OCI-LY7 (cell line): ENCODE results near the gene FEN1. TPM values are rescaled to one million over a fixed set of nuclear protein-coding genes. Genes with fewer than 3 reads are reported as not detected.

Experiments used
- BruUV-seq: library from RNA; stranded (reverse); fragments of 400-500 nt; replicated peaks from 2 replicates; lab custom pipeline; 2021; lab: Mats Ljungman, UMichigan
- CTCF ChIA-PET: fragments of 300-600 bp; sonication (Branson Sonifier 250); formaldehyde crosslinking; loops from one replicate; lab custom pipeline; 2022; ENCODE audit warnings: antibody characterized with exemption; ENCODE audit not compliant: unreplicated experiment; lab: Charles Lee
- POLR2A ChIA-PET: fragments of 300-600 bp; sonication (Branson Sonifier 250); formaldehyde crosslinking; loops from one replicate; lab custom pipeline; 2022; ENCODE audit warnings: antibody characterized with exemption; lab: Charles Lee
- DNase-seq: peaks from one replicate; pipeline ENCODE4 v3.0.0-alpha.2; 2015; ENCODE audit warnings: low spot score
- H2AFZ ChIP-seq: fragments of 200-600 bp; sonication (generic), shearing (Covaris generic); 2 replicates; pipeline ENCODE4 v1.6.1; 2014; ENCODE audit warnings: mild to moderate bottlenecking, antibody characterized with exemption, low read length, moderate library complexity
- H3K27ac ChIP-seq: fragments of 200-600 bp; sonication (generic); 2 replicates; pipeline ENCODE4 v1.5.1; 2014; ENCODE audit warnings: mixed run types, low read depth, mild to moderate bottlenecking, moderate library complexity, low read length, inconsistent platforms; ENCODE audit not compliant: poor library complexity, severe bottlenecking
- H3K36me3 ChIP-seq: fragments of 200-600 bp; sonication (generic); 2 replicates; pipeline ENCODE4 v1.6.1; 2014; ENCODE audit warnings: mild to moderate bottlenecking, antibody characterized with exemption, low read length, moderate library complexity, mixed read lengths; ENCODE audit not compliant: insufficient read depth
- H3K4me1 ChIP-seq: fragments of 200-600 bp; sonication (generic); 2 replicates; pipeline ENCODE4 v1.5.1; 2014; ENCODE audit warnings: mild to moderate bottlenecking, low read length; ENCODE audit not compliant: insufficient read depth, poor library complexity, severe bottlenecking
- H3K4me2 ChIP-seq: fragments of 200-600 bp; sonication (generic); 2 replicates; pipeline ENCODE4 v1.6.1; 2014; ENCODE audit warnings: mild to moderate bottlenecking, low read length
- H3K4me3 ChIP-seq: fragments of 200-600 bp; sonication (generic); 2 replicates; pipeline ENCODE4 v1.5.1; 2014; ENCODE audit warnings: mild to moderate bottlenecking, low read depth, low read length; ENCODE audit not compliant: poor library complexity, severe bottlenecking
- H3K79me2 ChIP-seq: fragments of 200-600 bp; sonication (generic); 2 replicates; pipeline ENCODE4 v1.6.1; 2016; ENCODE audit warnings: low read depth, mild to moderate bottlenecking, low read length, moderate library complexity, mixed read lengths; ENCODE audit not compliant: insufficient read depth
- H3K9me2 ChIP-seq: fragments of 200-600 bp; sonication (generic); 2 replicates; pipeline ENCODE4 v1.6.1; 2016; ENCODE audit warnings: mild to moderate bottlenecking, low read length, mixed read lengths; ENCODE audit not compliant: insufficient read depth
- H3K9me3 ChIP-seq: fragments of 200-600 bp; sonication (generic); 2 replicates; pipeline ENCODE4 v1.6.1; 2014; ENCODE audit warnings: mild to moderate bottlenecking, mixed run types, low read length, mixed read lengths
- H4K20me1 ChIP-seq: fragments of 200-600 bp; sonication (generic); 2 replicates; pipeline ENCODE4 v1.6.1; 2014; ENCODE audit warnings: mild to moderate bottlenecking, antibody characterized with exemption, low read length, moderate library complexity, mixed read lengths; ENCODE audit not compliant: insufficient read depth
- CTCF ChIP-seq: fragments of 200-600 bp; sonication (generic); conservative IDR thresholded peaks from 2 replicates; pipeline ENCODE4 v1.5.1; 2014; ENCODE audit warnings: mild to moderate bottlenecking, antibody characterized with exemption, low read length, moderate library complexity, mixed read lengths
- EZH2phosphoT487 ChIP-seq: fragments of 200-600 bp; sonication (generic); IDR thresholded peaks from 2 replicates; pipeline ENCODE4 v1.6.1; 2018; ENCODE audit warnings: low read depth, borderline replicate concordance, mild to moderate bottlenecking, mixed run types, antibody characterized with exemption, low read length, moderate library complexity, mixed read lengths
- intact Hi-C: fragments of 100-400 bp; cut with micrococcal nuclease; formaldehyde crosslinking; loops from one replicate; pipeline ENCODE4 v1.10.0; 2022; ENCODE audit not compliant: unreplicated experiment
- total RNA-seq, 2 experiments: library from RNA; depleted of rRNA in 1 of 2; stranded (reverse); fragments of >200 nt in 1 of 2; shearing (Covaris generic) in 1 of 2; gene quantifications; 2 replicates each; pipeline ENCODE4 v1.2.3, GENCODE V29; 2014 to 2022

Gene FEN1
- total RNA-seq, 2 experiments from 2014 or later, result 123 to 153 TPM

- Histone ChIP-seq H3K36me3 (no peaks in the 10 kb centered on the region), H3K27ac (no peak within 1 kb of the TSS), H3K4me1 (no peaks in the 10 kb centered on the region), H3K79me2 (no peaks in the 10 kb centered on the region), H3K4me3 (no peak within 1 kb of the TSS), H2AFZ (no peak within 1 kb of the TSS), H3K9me2 (no peaks in the 10 kb centered on the region), H3K4me2 (peak within 1 kb of the TSS; percentile 54; the same call in 1 of the 2 replicates), H4K20me1 (no peaks in the 10 kb centered on the region), H3K9me3 (no peaks in the 10 kb centered on the region)
- no TSS peak for BruUV-seq
- intact Hi-C loops, result no loop called here
- no peak for DNase-seq
- TF ChIP-seq CTCF (no peak; the same call in 1 of the 2 replicates), EZH2phosphoT487 (no peak)
- POLR2A ChIA-PET, result no interaction called here
- CTCF ChIA-PET, result no interaction called here
Observed at GRCh38 chr11:61816736-61817455, 24.2 kb downstream of the FEN1 start, which contains the start of gene FADS1. Gene FADS1 (minus strand): TSS chr11:61817003. CDS start chr11:61816929, 74 bp downstream.

- TF ChIP-seq CTCF (no peak), EZH2phosphoT487 (peak; percentile 53; the same call in 1 of the 2 replicates)
- no peaks in the 10 kb centered on the region for H3K36me3 ChIP-seq
- CTCF ChIA-PET, result no interaction called here
- no peak overlapping the region for H3K4me3 ChIP-seq
- DNase-seq, result no peak
- no peak overlapping the region for H3K4me2 ChIP-seq
- no peaks in the 10 kb centered on the region for H3K9me3 ChIP-seq
- POLR2A ChIA-PET, result no interaction called here
- no peaks in the 10 kb centered on the region for H3K9me2 ChIP-seq
- H2AFZ ChIP-seq, result no peak overlapping the region
- H4K20me1 ChIP-seq, result no peaks in the 10 kb centered on the region
- no TSS peak for BruUV-seq
- H3K27ac ChIP-seq, result no peak overlapping the region
- H3K79me2 ChIP-seq, result no peaks in the 10 kb centered on the region
- intact Hi-C loops, result no loop called here
- H3K4me1 ChIP-seq, result no peaks in the 10 kb centered on the region
Observed at GRCh38 chr11:61817471-61818202, 24.9 kb downstream of the FEN1 start.

- CTCF ChIA-PET, result no interaction called here
- BruUV-seq, result no TSS peak
Observed at GRCh38 chr11:61820174-61820573, 27.5 kb downstream of the FEN1 start.

More at GRCh38 chr11:61820174-61820573, 27.5 kb downstream of the FEN1 start:
- TF ChIP-seq EZH2phosphoT487 (no peak), CTCF (no peak)
- no peak for DNase-seq
- H2AFZ ChIP-seq, result no peak overlapping the region
- H3K27ac ChIP-seq, result no peak overlapping the region
- POLR2A ChIA-PET, result interaction anchor here (1.0 to 1.2 kb wide), 2 partner anchors 14 to 23 kb away, joined by 3 read pairs; no protein-coding TSS in a partner anchor
- no peaks in the 10 kb centered on the region for H3K9me3 ChIP-seq
- H3K4me2 ChIP-seq, result no peak overlapping the region
- intact Hi-C loops, result no loop called here
- H3K4me1 ChIP-seq, result no peaks in the 10 kb centered on the region
- no peaks in the 10 kb centered on the region for H3K9me2 ChIP-seq
- no peaks in the 10 kb centered on the region for H3K79me2 ChIP-seq
- no peaks in the 10 kb centered on the region for H3K36me3 ChIP-seq
- no peaks in the 10 kb centered on the region for H4K20me1 ChIP-seq
- H3K4me3 ChIP-seq, result no peak overlapping the region
